GM23338 (cell line): Measurements from ENCODE around the gene NFATC1. TPM values are rescaled to one million over a fixed set of nuclear protein-coding genes. Genes with fewer than 3 reads are reported as not detected.

Source experiments
- ATAC-seq: fragments of 200-7000 bp; cut with Tn5 transposase; 3 replicates; pipeline ENCODE4 v1.9.1; 2020
- DNase-seq: peaks from one replicate; pipeline ENCODE4 v3.0.0-alpha.2; 2015; ENCODE audit warnings: low spot score
- H2AFZ ChIP-seq: fragments of 200-600 bp; sonication (generic); 2 replicates; pipeline ENCODE4 v1.8.0; 2016; ENCODE audit warnings: antibody characterized with exemption, mild to moderate bottlenecking, moderate library complexity
- H3F3A ChIP-seq: fragments of 200-600 bp; sonication (generic); replicated peaks from 2 replicates; pipeline ENCODE4 v1.8.0; 2017; ENCODE audit warnings: antibody characterized with exemption, mixed run types, low read depth
- H3K27ac ChIP-seq: fragments of 200-600 bp; sonication (generic); 2 replicates; pipeline ENCODE4 v1.6.1; 2016; ENCODE audit warnings: low read depth
- H3K27me3 ChIP-seq: fragments of 200-600 bp; sonication (generic); 2 replicates; pipeline ENCODE4 v1.8.0; 2016; ENCODE audit warnings: mild to moderate bottlenecking, mixed run types, moderate library complexity; ENCODE audit not compliant: insufficient read depth
- H3K36me3 ChIP-seq: fragments of 200-600 bp; sonication (generic); 2 replicates; pipeline ENCODE4 v1.8.0; 2016; ENCODE audit warnings: mild to moderate bottlenecking; ENCODE audit not compliant: insufficient read depth
- H3K4me1 ChIP-seq: fragments of 200-600 bp; sonication (generic); 2 replicates; pipeline ENCODE4 v1.8.0; 2016; ENCODE audit warnings: mild to moderate bottlenecking, moderate library complexity; ENCODE audit not compliant: insufficient read depth
- H3K4me2 ChIP-seq: fragments of 200-600 bp; sonication (generic); 2 replicates; pipeline ENCODE4 v1.7.1; 2017; ENCODE audit warnings: mixed run types
- H3K4me3 ChIP-seq: fragments of 200-600 bp; sonication (generic); 2 replicates; pipeline ENCODE4 v1.6.1; 2016; ENCODE audit warnings: mixed run types
- H3K79me2 ChIP-seq: fragments of 200-600 bp; sonication (generic); replicated peaks from 2 replicates; pipeline ENCODE4 v1.8.0; 2017; ENCODE audit warnings: mild to moderate bottlenecking; ENCODE audit not compliant: insufficient read depth
- H3K9me2 ChIP-seq: fragments of 200-600 bp; sonication (generic); 2 replicates; pipeline ENCODE4 v1.8.0; 2017; ENCODE audit not compliant: insufficient read depth
- H4K20me1 ChIP-seq: fragments of 200-600 bp; sonication (generic); replicated peaks from 2 replicates; pipeline ENCODE4 v1.8.0; 2017; ENCODE audit warnings: mild to moderate bottlenecking; ENCODE audit not compliant: insufficient read depth
- H3K27ac Mint-ChIP-seq: 2 replicates; pipeline ENCODE4 v1.8.0; 2020; ENCODE audit warnings: inconsistent platforms, mild to moderate bottlenecking, moderate library complexity, mixed read lengths
- H3K27me3 Mint-ChIP-seq: 3 replicates; pipeline ENCODE4 v1.8.0; 2022; ENCODE audit warnings: low read depth, mild to moderate bottlenecking, moderate library complexity, mixed read lengths, inconsistent platforms; ENCODE audit not compliant: insufficient read depth, poor library complexity
- H3K36me3 Mint-ChIP-seq: 3 replicates; pipeline ENCODE4 v1.8.0; 2021; ENCODE audit warnings: low read depth, mild to moderate bottlenecking, inconsistent platforms, moderate library complexity, mixed read lengths
- H3K4me1 Mint-ChIP-seq: 3 replicates; pipeline ENCODE4 v1.8.0; 2020; ENCODE audit warnings: mild to moderate bottlenecking, inconsistent platforms, mixed read lengths
- H3K4me3 Mint-ChIP-seq: 3 replicates; pipeline ENCODE4 v1.8.0; 2021; ENCODE audit warnings: moderate library complexity, mild to moderate bottlenecking, inconsistent platforms, mixed read lengths
- H3K9me3 Mint-ChIP-seq: 3 replicates; pipeline ENCODE4 v1.8.0; 2020; ENCODE audit warnings: moderate library complexity, mild to moderate bottlenecking, inconsistent platforms, mixed read lengths
- CTCF ChIP-seq, 2 experiments: fragments of 200-600 bp in 1 of 2; sonication (generic) in 1 of 2; conservative IDR thresholded peaks; 2 replicates each; pipeline versions ENCODE4 v1.5.1 to v1.6.1; 2016 to 2017; ENCODE audit warnings: antibody characterized with exemption in 2 of 2, low read depth in 2 of 2, mild to moderate bottlenecking in 2 of 2, moderate library complexity in 1 of 2
- REST ChIP-seq: IDR thresholded peaks from one replicate; pipeline ENCODE4 v1.6.1; 2018; ENCODE audit warnings: antibody characterized with exemption; ENCODE audit not compliant: unreplicated experiment
- ZNF462 ChIP-seq: fragments of 250-450 bp; sonication (Bioruptor Pico); IDR thresholded peaks from 2 replicates; pipeline ENCODE4 v1.5.0; 2020; ENCODE audit warnings: mild to moderate bottlenecking, moderate library complexity
- polyA plus RNA-seq: library from polyadenylated mRNA; unstranded; fragments of >200 nt; fragmentation: Nextera tagmentation; extraction: Ambion mirVana; gene quantifications from 2 replicates; pipeline ENCODE4 v1.2.1, GENCODE V29; 2016
- total RNA-seq: library from RNA; depleted of rRNA; stranded (reverse); fragments of >200 nt; shearing (Covaris generic); gene quantifications from 2 replicates; pipeline ENCODE4 v1.2.3, GENCODE V29; 2014

The NFATC1 gene
- total and polyA plus RNA-seq, 2 experiments from 2014 or later = 3.9 to 6.4 TPM

- H2AFZ ChIP-seq = no peak overlapping the region
- no peak overlapping the region for H3K4me3 ChIP-seq
- H3K27me3 Mint-ChIP-seq = peaks cover 6% of the 10 kb centered on the region
- no peaks in the 10 kb centered on the region for H3K9me2 ChIP-seq
- no peak overlapping the region for H3K27ac ChIP-seq
- no peaks in the 10 kb centered on the region for H3K4me1 Mint-ChIP-seq
- no peak overlapping the region for H3K4me2 ChIP-seq
- no peaks in the 10 kb centered on the region for H3K4me1 ChIP-seq
- no peak overlapping the region for H3K4me3 Mint-ChIP-seq
- peaks cover 8% of the 10 kb centered on the region for H3K36me3 Mint-ChIP-seq
- H3K9me3 Mint-ChIP-seq = peaks cover 28% of the 10 kb centered on the region
- no peaks in the 10 kb centered on the region for H3F3A ChIP-seq
- DNase-seq (no peak), ATAC-seq (no peak)
- H4K20me1 ChIP-seq = no peaks in the 10 kb centered on the region
- no peak overlapping the region for H3K27ac Mint-ChIP-seq
- TF ChIP-seq ZNF462 = no peak
- TF ChIP-seq CTCF (conservative IDR thresholded peaks at IDR 0.05; ENCODE audit: low read depth in 2 of 2) = no peak
- TF ChIP-seq REST = no peak
- no peaks in the 10 kb centered on the region for H3K27me3 ChIP-seq
- H3K36me3 ChIP-seq = no peaks in the 10 kb centered on the region
- H3K79me2 ChIP-seq = no peaks in the 10 kb centered on the region
Measured at GRCh38 chr18:79537758-79538157, 142.0 kb downstream of the NFATC1 start.
